AG10803 (cell line): ENCODE data around the gene RHEBL1.

ENCODE experiments used
- DNase-seq: peaks from one replicate; pipeline ENCODE4 v3.0.0; 2010; ENCODE audit warnings: low read depth
- H3K4me3 ChIP-seq: 2 replicates; pipeline ENCODE4 v1.5.1; 2011; ENCODE audit warnings: mild to moderate bottlenecking, low read length, control low read depth
- TF ChIP-seq, protein P1 (sequence below): conservative IDR thresholded peaks from 2 replicates; pipeline ENCODE4 v1.5.1; 2011; ENCODE audit warnings: mild to moderate bottlenecking, low read length, control low read depth, inconsistent platforms

The RHEBL1 gene

DNA sequence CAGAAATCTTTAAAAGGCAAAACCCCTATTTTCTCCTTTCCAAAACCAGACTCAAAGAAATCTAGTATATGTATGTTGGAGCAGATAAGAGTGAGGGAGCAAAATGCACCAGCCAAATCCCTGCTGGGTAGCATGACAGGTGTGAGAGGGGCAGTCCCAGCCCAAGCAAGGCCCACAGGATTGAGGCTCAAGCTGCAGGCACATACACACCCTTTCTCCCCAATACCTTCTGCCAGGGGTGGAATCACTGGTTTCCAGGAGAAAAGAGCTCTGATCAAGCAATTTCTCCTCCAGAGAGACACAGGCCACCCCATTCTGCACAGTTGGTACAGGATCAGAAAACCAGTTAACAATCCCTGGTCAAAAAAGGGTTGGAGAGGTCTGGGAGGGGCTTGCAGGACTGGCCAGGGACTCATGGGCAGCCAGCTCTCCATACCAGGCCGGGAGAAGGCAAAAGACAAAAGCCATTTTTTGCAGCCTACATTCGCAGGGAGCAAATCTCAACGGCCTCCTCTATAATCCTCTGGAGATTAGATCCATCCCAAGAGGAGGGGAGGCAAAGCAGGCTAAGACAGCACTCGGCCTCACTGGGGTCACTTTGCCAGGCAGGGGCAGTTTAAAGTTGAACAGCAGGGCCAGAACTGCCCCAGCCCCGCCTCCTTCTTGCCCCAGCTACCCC, 11.3 kb downstream of the RHEBL1 start:
- TF ChIP-seq, protein P1, sequence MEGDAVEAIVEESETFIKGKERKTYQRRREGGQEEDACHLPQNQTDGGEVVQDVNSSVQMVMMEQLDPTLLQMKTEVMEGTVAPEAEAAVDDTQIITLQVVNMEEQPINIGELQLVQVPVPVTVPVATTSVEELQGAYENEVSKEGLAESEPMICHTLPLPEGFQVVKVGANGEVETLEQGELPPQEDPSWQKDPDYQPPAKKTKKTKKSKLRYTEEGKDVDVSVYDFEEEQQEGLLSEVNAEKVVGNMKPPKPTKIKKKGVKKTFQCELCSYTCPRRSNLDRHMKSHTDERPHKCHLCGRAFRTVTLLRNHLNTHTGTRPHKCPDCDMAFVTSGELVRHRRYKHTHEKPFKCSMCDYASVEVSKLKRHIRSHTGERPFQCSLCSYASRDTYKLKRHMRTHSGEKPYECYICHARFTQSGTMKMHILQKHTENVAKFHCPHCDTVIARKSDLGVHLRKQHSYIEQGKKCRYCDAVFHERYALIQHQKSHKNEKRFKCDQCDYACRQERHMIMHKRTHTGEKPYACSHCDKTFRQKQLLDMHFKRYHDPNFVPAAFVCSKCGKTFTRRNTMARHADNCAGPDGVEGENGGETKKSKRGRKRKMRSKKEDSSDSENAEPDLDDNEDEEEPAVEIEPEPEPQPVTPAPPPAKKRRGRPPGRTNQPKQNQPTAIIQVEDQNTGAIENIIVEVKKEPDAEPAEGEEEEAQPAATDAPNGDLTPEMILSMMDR: no peak
- DNase-seq: no peak
- peak overlapping the region; percentile 90 for H3K4me3 ChIP-seq

DNA sequence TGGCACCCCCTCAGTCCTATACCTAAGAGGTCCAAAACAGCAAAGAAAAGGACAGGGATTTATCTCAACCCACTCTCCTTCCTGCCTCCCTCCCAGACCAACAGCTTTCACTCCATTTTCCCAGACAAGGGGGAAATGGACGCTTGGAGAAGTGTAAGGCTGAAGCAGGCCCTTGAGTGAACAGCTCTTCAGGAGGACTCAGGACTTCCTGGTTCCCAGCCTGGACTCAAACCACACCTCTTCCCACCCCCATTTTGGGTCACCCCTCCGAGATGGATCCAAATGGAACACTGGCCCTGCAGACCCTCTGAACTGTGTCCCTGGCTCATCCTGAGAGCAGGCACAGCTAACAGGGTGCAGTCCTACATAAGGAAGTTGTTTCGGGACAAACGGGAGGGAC, 11.9 kb downstream of the RHEBL1 start:
- peak overlapping the region; percentile 90 for H3K4me3 ChIP-seq
- TF ChIP-seq, protein P1: no peak
- DNase-seq: no peak

DNA sequence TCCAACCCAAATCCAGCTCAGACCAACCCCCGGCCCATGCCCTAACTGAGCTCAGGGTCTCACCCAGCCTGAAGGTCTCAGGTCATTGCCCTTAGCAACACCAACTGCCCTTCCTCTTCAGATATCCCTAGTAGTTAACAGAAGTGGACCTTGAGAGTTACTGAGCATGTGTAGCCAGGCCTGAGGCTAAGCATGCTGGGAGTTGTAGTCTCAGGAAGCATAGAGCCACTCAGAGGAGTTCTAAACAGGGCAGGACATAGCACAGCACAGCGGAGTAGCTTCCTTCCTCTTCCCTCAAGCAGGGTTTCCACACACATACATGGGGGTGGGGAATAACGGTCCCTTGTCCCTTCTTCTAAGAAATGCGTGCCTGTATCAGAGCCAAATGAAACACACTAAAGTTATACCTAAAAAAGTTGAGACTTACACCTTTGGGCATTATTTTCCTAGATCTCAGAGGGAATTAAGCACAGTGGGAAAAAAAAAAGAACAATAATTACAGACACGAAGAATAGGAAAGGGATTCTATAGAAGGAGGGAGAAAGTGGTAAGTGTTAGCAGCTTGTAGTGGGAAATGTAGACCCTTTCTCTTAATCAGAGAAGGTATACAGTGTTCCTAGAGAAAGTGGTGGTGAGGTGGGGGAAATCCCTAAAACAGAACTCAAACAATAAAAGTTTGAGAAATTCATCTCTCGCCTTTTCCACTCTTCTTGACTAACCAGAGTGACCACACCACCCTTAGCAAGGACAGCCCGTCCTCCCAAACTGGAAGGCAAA, 13.6 kb downstream of the RHEBL1 start:
- TF ChIP-seq, protein P1: no peak
- DNase-seq: peak; percentile 82
- H3K4me3 ChIP-seq: peak overlapping the region; percentile 90

DNA sequence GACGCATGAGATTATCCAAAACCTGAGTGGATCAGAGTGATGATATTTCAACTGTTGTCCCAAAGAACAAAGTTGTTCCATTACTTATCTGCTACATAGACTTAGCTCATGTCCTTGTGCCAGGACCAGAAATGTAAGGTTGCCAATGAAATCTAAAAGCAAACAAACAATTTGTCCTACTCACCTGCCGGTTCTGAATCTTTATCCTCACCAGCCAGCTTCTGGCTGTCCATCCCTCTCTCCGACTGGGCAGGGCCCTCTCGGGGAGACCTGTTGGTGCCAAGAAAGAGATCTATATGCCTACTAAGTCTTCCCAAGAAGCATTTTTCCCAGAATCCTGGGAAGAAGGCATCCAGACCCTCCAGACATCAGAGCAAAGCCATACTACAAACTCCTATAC, 14.7 kb downstream of the RHEBL1 start:
- TF ChIP-seq, protein P1: no peak
- no peak overlapping the region for H3K4me3 ChIP-seq
- no peak for DNase-seq

DNA sequence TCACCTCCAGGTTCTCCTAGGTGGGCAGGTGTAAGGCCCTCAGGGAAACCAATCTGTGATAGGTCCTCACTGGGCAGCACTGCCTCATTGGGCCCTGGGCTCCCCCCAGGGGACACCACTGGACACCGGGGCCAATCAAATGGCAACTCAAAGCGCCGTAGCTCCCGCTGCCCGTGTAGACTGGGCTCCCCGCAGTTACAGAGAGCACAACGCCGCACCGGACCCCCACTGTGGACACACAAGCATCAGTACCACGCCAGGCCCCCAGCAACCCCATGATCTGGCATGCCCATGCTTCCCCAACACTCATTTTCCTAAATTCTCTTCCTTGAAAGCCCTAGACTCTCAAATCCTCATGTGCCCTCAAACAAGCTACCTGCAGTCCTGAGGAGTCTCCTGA, 15.3 kb downstream of the RHEBL1 start:
- TF ChIP-seq, protein P1: no peak
- no peak overlapping the region for H3K4me3 ChIP-seq
- DNase-seq: no peak

DNA sequence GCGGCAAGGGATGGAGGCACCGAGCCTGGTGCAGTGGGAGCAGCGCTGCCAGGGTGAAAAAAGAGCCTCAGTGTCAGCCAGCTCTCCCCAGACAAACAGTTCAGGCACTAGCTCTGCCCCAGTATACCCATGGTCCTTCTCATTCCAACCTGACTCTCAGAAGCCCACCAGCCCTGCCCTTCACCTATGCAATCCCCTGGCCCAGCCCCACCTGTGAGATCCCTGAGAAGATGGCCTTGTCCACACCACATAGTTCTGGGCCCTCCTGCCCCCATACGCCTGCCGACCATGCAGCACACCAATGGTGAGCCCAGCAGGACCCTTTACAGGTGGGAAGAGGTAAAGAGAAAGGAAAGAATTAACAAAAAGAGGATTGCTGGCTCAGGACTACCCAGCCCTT, 15.7 kb downstream of the RHEBL1 start:
- no peak for DNase-seq
- TF ChIP-seq, protein P1: no peak
- H3K4me3 ChIP-seq: no peak overlapping the region
